Measurements from ENCODE around the gene GALNT4. TPM values are rescaled to one million over a fixed set of nuclear protein-coding genes. Genes with fewer than 3 reads are reported as not detected.
A peak's percentile ranks its signal among the peaks of the same experiment; 100 is the strongest.

The GALNT4 gene
- total and polyA plus RNA-seq, 2 experiments from 2014 or later: 1.3 to 4.0 TPM

DNA sequence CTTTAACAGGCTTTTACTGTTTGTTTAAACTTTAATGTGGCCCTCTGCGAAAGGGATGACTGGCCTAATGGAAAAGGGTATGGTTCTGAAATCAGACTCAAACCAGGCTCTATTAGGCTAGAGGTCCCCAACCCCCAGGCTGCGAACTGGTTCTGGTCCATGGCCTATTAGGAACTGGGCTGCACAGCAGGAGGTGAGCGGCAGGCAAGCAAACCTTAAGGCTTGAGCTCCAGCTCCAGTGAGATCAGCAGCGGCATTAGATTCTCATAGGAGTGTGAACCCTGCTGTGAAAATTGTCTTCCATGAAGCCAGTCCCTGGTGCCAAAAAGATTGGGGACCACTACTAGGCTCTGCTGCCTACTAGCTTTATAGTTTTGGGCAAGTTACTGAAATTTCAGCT lies 11.1 kb downstream of the GALNT4 start:
- H3K9me3 ChIP-seq (ENCODE audit: low read depth): no peaks in the 10 kb centered on the region
- no peaks in the 10 kb centered on the region for H3K36me3 ChIP-seq
- no peaks in the 10 kb centered on the region for H3K27me3 ChIP-seq
- H3K27ac ChIP-seq: no peak overlapping the region
- no peak for DNase-seq (ENCODE audit: low read depth in 1 of 2, low spot score in 1 of 2)
- TF ChIP-seq, protein P1, sequence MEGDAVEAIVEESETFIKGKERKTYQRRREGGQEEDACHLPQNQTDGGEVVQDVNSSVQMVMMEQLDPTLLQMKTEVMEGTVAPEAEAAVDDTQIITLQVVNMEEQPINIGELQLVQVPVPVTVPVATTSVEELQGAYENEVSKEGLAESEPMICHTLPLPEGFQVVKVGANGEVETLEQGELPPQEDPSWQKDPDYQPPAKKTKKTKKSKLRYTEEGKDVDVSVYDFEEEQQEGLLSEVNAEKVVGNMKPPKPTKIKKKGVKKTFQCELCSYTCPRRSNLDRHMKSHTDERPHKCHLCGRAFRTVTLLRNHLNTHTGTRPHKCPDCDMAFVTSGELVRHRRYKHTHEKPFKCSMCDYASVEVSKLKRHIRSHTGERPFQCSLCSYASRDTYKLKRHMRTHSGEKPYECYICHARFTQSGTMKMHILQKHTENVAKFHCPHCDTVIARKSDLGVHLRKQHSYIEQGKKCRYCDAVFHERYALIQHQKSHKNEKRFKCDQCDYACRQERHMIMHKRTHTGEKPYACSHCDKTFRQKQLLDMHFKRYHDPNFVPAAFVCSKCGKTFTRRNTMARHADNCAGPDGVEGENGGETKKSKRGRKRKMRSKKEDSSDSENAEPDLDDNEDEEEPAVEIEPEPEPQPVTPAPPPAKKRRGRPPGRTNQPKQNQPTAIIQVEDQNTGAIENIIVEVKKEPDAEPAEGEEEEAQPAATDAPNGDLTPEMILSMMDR (IDR thresholded peaks at IDR 0.05; ENCODE audit: low read depth, low read length): no peak
- H3K4me3 ChIP-seq: no peak overlapping the region
- no peaks in the 10 kb centered on the region for H3K4me1 ChIP-seq (ENCODE audit: low read depth)

DNA sequence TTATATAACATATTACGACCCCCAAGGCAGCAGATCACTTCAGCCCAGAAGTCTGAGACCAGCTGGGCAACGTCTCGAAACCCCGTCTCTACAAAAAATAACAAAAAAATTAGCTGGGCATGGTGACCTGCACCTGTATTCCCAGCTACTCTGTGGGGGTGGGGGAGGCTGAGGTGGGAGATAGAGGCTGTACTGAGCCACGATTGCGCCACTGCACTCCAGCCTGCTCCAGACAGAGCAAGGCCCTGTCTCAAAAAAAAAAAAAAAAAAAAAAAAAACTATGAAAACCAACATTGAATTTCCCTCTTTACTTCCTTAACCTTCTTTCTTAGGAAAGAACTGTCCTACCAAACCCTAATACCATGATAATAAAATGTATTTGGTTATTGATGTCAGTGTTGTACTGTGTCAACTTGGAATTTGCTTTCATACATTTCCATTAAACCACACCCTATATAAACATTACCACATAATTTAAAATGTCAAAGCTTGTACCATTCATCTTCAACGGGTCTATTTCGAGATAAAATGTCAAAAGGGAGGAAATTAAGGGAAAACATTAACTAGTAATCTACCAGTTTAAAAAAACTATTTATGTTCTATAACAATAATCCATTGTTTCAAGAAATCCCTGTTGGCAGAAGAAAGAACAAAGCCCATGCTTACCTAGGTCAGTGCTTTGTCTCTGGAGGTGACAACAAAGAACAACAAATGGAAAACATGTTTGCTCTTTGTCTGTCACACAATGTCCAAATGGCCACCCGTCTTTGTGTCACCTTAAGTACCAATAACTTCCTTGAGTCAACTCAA lies 17.4 kb downstream of the GALNT4 start:
- no peaks in the 10 kb centered on the region for H3K4me1 ChIP-seq (ENCODE audit: low read depth)
- H3K4me3 ChIP-seq: no peak overlapping the region
- H3K27me3 ChIP-seq: no peaks in the 10 kb centered on the region
- TF ChIP-seq, protein P1 (IDR thresholded peaks at IDR 0.05; ENCODE audit: low read depth, low read length): no peak
- no peaks in the 10 kb centered on the region for H3K36me3 ChIP-seq
- H3K9me3 ChIP-seq (ENCODE audit: low read depth): no peaks in the 10 kb centered on the region
- no peak for DNase-seq (ENCODE audit: low read depth in 1 of 2, low spot score in 1 of 2)
- H3K27ac ChIP-seq: no peak overlapping the region

DNA sequence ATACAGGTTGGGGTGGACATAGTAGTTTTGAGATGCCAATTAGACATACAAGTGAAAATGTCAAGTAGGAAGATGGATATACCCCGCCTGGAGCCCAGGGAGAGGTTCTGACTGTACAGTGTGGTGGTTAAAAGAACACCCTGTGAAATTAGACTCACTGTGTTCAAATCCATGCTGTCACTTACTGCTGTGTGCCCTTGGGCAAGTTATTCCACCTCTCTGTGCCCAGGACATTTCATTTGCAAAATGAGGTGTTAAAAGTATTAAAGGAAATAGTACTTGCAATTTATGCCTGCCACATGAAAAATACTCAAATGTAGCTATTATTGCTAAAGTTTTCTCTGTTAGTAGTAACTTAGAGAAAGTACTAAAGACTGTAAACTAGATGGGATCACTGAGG lies 18.5 kb downstream of the GALNT4 start:
- Histone ChIP-seq H3K36me3 (no peaks in the 10 kb centered on the region), H3K27ac (no peak overlapping the region), H3K4me1 (ENCODE audit: low read depth) (no peaks in the 10 kb centered on the region), H3K4me3 (no peak overlapping the region), H3K9me3 (ENCODE audit: low read depth) (no peaks in the 10 kb centered on the region), H3K27me3 (no peaks in the 10 kb centered on the region)
- DNase-seq (ENCODE audit: low read depth in 1 of 2, low spot score in 1 of 2): no peak
- TF ChIP-seq, protein P1 (IDR thresholded peaks at IDR 0.05; ENCODE audit: low read depth, low read length): no peak

DNA sequence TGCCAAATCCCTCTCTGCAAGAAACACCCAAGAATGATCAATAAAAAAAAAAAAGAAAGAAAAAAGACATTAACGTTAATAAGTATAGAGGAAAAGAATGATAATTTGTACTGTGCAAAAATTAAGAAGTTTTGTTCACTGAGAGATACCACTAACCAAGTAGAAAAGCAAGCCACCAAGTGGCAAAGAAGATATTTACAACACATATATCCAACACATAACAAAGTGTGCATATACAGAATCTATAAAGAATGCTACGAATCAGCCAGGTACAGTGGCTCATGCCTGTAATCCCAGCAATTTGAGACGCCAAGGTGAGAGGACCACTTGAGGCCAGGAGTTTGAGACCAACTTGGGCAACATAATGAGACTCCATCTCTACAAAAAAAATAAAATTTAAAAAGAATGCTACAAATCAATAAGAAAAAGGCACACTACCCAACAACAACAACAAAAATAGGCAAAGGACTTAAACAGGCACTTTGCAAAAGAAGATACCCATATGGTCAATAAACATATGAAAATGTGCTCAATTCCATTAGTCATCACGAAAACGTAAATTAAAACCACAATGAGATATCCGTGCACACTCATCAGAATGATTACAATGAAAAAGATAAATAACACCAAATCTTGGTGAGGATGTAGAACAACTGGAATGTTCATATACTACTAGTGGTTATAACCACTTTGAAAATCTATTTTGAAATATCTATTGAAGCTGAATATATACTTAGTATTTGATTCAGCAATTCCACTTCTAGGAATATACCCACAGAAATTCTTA lies 19.8 kb downstream of the GALNT4 start:
- Histone ChIP-seq H3K27ac (no peak overlapping the region), H3K4me3 (no peak overlapping the region), H3K27me3 (no peaks in the 10 kb centered on the region), H3K36me3 (no peaks in the 10 kb centered on the region), H3K9me3 (ENCODE audit: low read depth) (no peaks in the 10 kb centered on the region), H3K4me1 (ENCODE audit: low read depth) (no peaks in the 10 kb centered on the region)
- TF ChIP-seq, protein P1 (IDR thresholded peaks at IDR 0.05; ENCODE audit: low read depth, low read length): peak; percentile 14
- peak in 1 of 2 donors; percentile 65 for DNase-seq (ENCODE audit: low read depth in 1 of 2, low spot score in 1 of 2)

DNA sequence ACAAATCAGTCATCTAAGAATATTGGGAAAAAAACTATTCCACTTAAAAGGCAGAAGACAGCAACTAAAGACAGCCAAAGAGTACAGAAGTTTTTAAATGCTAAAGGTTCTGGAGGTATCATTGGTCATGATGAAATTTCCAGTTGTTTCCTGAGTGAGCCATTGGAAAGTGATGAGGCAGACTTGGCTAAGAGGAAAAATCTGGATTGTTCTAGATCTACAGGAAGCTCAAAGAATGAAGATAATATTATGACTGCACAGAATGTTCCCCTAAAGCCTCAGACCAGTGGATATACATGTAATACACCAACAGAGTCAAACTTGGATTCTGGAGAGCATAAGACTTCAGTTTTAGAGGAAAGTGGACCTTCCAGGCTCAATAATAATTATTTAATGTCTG lies 22.8 kb downstream of the GALNT4 start:
- TF ChIP-seq, protein P1 (IDR thresholded peaks at IDR 0.05; ENCODE audit: low read depth, low read length): no peak
- DNase-seq (ENCODE audit: low read depth in 1 of 2, low spot score in 1 of 2): no peak
- Histone ChIP-seq H3K9me3 (ENCODE audit: low read depth) (no peaks in the 10 kb centered on the region), H3K27me3 (no peaks in the 10 kb centered on the region), H3K27ac (no peak overlapping the region), H3K4me3 (no peak overlapping the region), H3K4me1 (ENCODE audit: low read depth) (no peaks in the 10 kb centered on the region), H3K36me3 (no peaks in the 10 kb centered on the region)

Measured in cardiac muscle cell (in vitro differentiated cells and primary cell).